K562 (cell line): ENCODE results near the gene IMMP2L.

ENCODE experiments used
- KLF6 ChIP-seq: fragments of 250-450 bp; sonication (Bioruptor Pico); IDR thresholded peaks from 2 replicates; pipeline ENCODE4 v1.4.0; 2020; ENCODE audit warnings: mild to moderate bottlenecking, moderate library complexity, borderline replicate concordance
- NFRKB ChIP-seq: fragments of 450-650 bp; IDR thresholded peaks from 2 replicates; pipeline ENCODE4 v1.6.1; 2016; ENCODE audit warnings: low read depth
- TBL1XR1 ChIP-seq, 2 experiments: IDR thresholded peaks; 2 replicates each; pipeline ENCODE4 v1.6.1; 2012; ENCODE audit warnings: improper control_type of control experiment in 2 of 2, low read length in 2 of 2, mild to moderate bottlenecking in 1 of 2
- ZNF121 ChIP-seq: sonication (generic); formaldehyde crosslinking; conservative IDR thresholded peaks from 2 replicates; pipeline ENCODE4 v1.8.0; 2022; ENCODE audit warnings: missing genetic modification reagents

DNA sequence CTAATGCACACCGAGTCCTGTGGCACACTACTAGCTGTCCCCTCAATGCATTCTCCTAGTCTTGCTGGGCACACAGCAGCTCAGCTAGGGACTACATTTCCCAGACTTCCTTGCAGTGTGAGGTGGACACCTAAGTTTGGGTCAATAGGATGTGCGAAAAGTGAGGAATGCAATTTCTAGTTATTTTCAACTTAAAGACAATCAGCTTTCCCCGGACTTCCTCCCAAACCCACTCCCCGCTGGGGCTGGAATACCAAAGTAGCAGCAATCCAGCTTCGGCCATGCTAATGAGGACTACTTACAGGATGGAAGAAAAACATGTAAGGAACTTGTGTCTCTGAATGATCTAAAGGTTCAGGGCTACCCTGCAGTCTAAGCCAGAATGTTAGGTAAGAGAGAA lies 757.8 kb downstream of the IMMP2L start:
- TF ChIP-seq TBL1XR1 (IDR thresholded peaks at IDR 0.05; ENCODE audit: low read length in 2 of 2) = no peak
- TF ChIP-seq NFRKB = no peak
- no peak for TF ChIP-seq KLF6 (CRISPR knock-in tag)
- TF ChIP-seq ZNF121 (CRISPR knock-in tag) = no peak
